ENCODE measurements around the gene RPL38.
A peak's percentile ranks its signal among the peaks of the same experiment; 100 is the strongest.

The RPL38 gene

DNA sequence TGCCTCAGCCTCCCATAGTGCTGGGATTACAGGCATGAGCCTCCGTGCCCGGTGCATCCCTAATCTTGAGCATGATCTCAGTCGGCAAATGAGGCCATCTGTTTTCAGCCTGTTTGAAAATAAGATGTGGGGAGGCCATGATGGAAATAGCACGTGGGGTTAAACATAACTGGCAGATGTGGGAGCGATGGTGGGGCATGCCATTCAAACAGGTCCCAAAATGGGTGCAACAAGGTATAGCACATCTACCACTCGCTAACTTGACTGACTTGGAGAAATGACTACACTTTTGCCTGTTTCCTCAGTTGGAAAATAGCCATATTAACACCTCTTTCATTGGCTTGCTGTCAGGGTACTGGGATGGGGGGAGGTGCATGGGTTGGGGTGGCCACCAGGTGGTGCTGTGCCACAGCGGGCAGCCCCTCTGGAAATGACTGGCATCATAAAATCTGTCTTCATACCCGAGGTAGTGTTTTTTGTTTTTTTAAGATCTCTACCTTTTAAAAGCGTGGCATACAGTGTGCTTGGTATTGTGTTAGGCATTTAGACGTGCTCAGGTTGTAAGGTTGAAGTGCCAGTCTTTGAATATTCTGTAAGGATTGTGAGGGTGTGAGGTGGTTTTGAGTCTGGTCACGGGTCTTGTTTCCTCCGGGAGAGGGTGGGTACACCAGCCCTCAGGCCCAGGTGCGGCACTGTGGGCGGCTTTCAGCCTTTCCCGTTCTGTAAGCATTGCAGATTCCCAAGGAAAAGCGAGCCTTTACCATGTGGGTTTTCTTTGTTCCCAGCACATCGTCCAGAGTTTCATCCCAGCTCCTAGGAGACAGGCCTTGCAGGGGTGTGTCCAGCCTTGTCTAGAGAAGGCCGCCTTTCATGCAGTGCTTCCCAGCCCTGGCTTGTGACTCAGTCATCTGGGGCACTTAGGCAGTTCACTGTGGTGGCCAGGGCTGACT is 7.0 kb downstream of the RPL38 start:
- peak; percentile 66 for TF ChIP-seq POLR2A (IDR thresholded peaks at IDR 0.05; ENCODE audit: low read length)
- no peak for TF ChIP-seq GATA1 (IDR thresholded peaks at IDR 0.05; ENCODE audit: low read depth, low read length)

DNA sequence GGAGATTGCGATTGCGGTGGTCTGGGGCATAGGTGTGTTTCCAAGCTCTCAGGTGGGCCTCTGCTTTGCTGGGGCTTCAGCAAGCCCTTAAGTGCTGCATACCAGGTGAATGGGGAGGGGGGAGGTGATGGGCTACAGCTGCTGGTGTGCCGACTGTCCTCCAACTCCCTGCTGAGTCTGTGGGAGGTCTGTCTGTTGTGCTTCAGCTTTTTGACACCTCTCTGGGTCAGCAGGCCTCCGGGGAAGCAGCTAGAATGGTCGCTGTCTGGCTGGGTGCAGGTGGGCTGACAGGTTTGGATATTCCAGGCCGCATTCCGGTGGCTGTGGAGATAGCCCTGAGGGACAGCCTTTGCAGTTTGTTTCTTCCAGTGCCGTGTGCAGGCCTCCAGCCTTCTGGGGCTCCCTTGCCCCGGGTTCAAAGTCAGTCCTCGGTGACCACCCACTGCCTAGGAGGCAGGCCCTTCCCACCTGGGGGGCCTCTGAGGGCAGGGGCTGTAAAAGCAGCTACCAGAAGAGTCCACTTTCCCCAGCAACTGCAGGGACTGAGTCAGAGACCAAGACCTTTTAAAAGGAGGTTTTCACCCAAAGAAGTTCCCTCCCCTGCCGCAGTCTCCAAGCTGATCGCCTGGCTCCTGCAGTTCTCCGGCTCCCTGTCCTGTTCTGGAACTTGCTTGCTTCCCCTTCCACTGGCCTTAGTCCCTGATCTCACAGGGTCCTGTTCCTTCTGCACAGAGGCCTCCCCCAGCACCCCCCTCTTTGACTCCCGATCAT is 7.8 kb downstream of the RPL38 start:
- DNase-seq, result peak in 1 of 2 experiments; percentile 40
- TF ChIP-seq GATA1 (IDR thresholded peaks at IDR 0.05; ENCODE audit: low read depth, low read length), result no peak
- no peak for TF ChIP-seq POLR2A (IDR thresholded peaks at IDR 0.05; ENCODE audit: low read length)

More for the DNA sequence above, 7.0 kb downstream of the RPL38 start:
- peak; percentile 78 to 89 for DNase-seq

DNA sequence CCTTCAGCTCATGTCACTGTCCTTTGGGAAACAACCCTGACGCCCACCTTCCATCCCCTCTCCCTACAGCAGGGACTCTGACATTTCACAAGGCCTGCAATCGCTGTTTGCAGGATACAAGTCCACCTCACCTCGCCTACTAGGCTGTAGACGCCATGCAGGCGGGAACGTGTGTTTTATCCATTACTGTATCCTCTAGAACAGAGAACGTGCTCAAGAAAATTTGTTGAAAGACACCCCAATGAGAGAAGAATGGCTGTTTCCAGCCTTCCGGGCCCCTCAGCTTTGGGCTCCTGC is 8.4 kb downstream of the RPL38 start:
- DNase-seq, result peak in 1 of 2 experiments; percentile 40
- TF ChIP-seq POLR2A (IDR thresholded peaks at IDR 0.05; ENCODE audit: low read length) (no peak), GATA1 (IDR thresholded peaks at IDR 0.05; ENCODE audit: low read depth, low read length) (no peak)

DNA sequence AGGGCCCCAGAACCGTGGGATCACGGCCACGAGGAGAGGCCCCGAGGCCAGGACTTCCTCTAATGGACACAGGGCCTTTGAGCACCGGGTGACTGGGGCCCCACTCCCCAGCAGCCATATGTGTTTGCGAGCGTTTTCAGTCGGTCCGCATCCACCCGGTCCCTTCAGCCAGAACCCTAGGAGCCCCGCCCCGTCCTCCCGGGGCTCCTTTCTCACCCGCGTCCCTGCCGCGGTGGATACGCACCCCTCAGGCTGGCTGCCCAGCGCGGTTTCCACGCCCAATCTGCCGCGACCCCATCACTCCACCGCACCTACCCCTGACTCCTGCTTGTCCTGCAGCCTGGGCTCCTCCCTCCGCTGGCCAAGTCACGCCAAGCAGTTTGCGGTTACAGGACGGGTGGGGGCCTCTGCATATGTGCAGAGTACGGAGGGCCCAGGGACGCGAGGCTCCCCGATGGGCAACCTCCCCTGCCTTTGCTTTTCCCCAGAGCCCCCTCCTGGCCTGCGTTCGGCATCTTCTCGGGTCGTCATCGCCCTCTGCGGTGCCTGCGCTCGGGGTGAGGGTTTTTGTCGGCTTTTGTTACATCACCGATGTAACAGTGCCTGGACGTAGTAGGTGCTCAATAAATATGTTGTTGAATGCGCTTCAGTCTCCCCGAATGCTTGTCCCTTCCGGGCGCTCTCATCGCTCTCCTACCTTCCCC is 8.9 kb downstream of the RPL38 start:
- no peak for TF ChIP-seq POLR2A (IDR thresholded peaks at IDR 0.05; ENCODE audit: low read length)
- no peak for TF ChIP-seq GATA1 (IDR thresholded peaks at IDR 0.05; ENCODE audit: low read depth, low read length)
- peak; percentile 63 to 72 for DNase-seq

DNA sequence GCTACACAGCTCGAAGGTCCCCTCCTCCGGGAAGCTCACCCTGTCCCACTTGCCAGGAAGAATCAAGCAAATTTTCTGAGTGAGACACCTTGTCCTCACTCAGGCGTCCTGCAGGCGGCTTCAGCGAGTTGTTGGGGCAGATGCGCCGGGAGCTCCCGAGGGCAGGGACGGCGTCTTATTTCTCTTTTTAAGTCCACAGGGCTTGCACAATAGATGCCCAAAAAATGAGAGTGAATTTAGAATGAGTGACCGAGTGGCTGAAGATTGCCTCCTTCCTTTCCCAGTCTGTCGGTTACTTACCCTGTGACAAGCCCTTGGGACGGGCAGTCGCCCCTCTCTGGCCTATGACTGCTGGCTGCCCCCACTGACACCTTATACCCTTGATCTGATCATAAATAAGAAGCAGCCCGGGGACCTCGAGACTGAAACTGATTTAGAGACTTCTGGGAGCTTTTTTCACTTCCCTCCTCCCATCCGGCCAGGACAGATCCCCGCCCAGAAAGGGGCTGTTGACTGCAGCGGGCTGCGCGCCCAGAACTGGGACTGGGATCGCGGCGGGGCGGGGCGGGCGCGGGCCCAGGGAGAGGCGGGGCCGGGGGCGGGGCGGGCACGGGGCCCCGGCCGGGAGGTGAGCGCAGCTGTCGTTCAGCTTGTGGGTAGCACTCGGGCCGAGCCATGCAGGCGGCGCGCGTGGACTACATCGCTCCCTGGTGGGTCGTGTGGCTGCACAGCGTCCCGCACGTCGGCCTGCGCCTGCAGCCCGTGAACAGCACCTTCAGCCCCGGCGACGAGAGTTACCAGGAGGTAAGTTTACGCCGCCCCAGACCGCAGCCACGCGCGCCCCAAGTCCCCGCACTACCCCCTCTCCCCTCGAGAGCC is 9.7 kb downstream of the RPL38 start, which contains the start of gene TTYH2:
Gene TTYH2, plus strand, starts transcription at position 659 of the 879 bp plus-strand sequence. Its CDS starts 17 bp downstream, at position 676.
- no peak for TF ChIP-seq GATA1 (IDR thresholded peaks at IDR 0.05; ENCODE audit: low read depth, low read length)
- peak; percentile 34 for TF ChIP-seq POLR2A (IDR thresholded peaks at IDR 0.05; ENCODE audit: low read length)
- DNase-seq, result peak; percentile 80 to 92

DNA sequence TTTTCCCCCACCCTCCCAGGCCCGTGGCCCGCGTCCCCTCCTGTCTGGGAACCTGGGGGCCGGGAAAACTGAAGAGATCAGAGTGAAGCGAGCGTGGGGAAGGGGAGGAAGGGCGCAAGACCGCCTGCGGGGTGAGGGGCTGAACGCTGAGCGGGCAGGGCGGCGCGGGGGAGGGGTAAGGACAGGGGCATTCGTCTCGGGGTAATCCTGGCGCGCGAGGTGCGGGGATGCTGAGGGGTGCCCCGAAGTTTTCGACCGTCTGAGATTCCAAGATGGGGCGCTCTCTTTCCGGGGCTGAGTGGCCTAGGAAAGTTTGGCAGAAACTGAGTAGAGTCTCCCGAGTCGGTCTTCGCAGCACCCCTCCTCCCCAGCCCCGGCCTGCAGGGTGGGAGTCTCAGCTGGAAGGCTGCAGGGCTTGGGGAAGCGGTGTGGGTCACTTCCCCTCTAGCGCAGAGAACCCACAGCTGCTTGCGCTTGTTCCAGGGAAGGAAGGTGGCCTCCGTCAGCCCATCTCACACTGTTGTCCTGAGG is 10.4 kb downstream of the RPL38 start:
- DNase-seq, result peak in 1 of 2 experiments; percentile 37
- no peak for TF ChIP-seq GATA1 (IDR thresholded peaks at IDR 0.05; ENCODE audit: low read depth, low read length)
- TF ChIP-seq POLR2A (IDR thresholded peaks at IDR 0.05; ENCODE audit: low read length), result no peak

DNA sequence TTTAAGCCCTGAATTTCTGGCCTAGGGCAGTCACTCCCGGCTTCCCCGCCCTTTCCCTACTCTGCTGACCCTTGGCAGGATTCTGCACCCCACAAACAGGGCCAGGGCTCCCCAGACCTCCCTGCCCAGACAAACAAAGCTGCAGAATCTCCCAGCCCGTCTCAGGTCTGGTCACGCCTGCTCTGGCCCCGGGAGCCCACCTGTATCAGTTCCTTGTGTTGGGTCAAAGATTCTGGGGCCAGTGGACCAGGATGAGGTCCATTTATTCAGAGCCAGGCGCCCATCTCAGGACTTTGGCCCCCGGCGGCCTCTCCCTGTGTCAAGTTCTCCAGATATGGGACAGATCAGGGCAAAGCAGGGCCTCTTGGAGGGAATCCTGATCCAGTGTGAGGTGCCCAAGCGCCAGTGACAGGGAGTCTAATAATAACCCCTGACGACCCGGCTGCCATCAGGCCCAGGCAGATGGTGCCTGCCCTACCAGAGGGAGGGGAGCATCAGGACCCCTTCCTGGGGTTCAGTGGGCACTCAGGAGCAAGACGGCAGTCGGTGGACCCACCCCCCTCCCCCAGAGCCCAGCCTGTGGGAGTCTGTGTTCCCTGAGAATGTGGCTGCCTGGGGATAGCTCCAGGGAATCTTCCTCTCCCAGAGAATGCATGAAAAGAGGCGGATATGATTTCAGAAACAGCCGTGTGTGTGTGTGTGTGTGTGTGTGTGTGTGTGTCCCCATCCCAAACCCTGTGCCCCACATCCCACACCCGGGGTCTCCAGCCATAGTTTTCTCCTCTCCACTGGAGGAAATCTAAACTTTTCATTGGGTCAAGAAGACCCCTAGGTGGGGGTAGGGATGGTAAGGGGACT is 11.2 kb downstream of the RPL38 start:
- no peak for TF ChIP-seq POLR2A (IDR thresholded peaks at IDR 0.05; ENCODE audit: low read length)
- no peak for DNase-seq

DNA sequence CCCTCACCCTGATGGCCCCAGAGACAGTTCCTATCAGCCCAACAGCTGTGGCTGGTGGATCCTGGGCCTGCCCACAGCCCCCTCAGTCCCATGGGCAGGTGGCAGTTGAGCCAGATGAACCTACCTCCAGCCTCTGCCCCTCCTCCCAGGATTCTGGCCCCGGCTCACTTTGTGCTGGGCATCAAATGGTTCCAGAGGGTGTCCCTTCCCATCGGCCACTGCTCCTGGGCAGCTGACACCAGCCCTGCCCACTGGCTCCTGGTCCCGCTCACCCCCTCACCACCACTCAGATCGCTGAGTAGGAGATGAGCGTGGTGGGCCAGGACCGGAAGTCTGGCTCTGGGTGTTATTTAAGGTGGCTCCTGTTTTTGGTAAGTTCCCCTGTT is 11.9 kb downstream of the RPL38 start:
- DNase-seq, result no peak
- no peak for TF ChIP-seq POLR2A (IDR thresholded peaks at IDR 0.05; ENCODE audit: low read length)
- no peak for TF ChIP-seq GATA1 (IDR thresholded peaks at IDR 0.05; ENCODE audit: low read depth, low read length)

DNA sequence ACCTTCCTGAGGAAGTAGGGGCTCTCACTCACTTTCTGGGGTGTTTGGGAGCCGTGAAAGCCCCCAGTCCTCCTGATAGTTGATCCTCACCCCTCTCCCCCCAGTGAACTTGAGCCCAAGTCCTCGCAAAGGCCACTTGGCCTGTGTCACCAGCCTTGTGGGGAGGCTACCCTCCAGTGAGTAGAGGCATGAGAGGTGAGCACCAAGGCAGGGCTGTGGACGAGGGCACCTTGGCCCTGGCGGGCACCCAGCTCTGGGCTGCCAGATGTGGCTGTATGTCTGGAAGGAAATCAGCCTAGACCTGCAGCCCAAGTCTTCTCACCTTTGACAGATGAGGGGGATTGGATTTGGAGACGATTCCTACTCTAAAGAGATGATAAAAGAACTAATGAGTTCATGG is 13.0 kb downstream of the RPL38 start:
- DNase-seq, result no peak
- no peak for TF ChIP-seq POLR2A (IDR thresholded peaks at IDR 0.05; ENCODE audit: low read length)
- no peak for TF ChIP-seq GATA1 (IDR thresholded peaks at IDR 0.05; ENCODE audit: low read depth, low read length)

DNA sequence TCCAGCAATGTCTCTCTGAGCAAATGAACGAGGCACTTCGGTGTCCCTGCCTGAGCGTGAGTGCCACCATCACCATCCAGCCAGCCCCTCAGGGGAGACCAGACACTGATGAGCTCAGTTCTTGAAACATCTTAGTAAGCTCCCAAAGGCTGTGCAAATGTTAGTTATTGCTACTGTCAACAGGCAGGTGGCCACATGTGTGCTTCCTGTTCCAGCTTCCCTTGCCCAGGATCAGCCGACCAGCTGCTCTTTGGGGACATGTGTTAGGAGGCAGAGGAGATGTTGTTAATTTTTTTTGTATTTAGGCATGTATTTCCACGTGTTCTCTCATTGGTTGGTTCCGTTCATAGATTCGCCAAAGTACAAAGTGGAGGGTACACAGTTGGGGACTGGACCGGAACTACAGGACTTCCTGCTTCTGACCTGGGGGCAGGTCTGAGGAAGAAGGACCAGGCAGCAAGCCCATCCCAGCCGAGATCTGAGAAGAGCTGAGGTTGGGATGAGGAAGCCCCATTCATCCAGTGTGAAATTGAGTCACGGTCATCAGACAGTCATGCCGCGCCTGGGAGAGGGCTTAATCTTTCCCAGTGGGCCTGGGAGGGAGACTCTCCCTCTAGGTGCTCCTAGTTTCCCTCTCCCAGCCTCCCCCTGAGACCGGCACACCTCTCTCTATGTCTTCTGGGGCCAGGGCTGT is 13.7 kb downstream of the RPL38 start:
- no peak for DNase-seq
- TF ChIP-seq GATA1 (IDR thresholded peaks at IDR 0.05; ENCODE audit: low read depth, low read length), result no peak
- TF ChIP-seq POLR2A (IDR thresholded peaks at IDR 0.05; ENCODE audit: low read length), result no peak

DNA sequence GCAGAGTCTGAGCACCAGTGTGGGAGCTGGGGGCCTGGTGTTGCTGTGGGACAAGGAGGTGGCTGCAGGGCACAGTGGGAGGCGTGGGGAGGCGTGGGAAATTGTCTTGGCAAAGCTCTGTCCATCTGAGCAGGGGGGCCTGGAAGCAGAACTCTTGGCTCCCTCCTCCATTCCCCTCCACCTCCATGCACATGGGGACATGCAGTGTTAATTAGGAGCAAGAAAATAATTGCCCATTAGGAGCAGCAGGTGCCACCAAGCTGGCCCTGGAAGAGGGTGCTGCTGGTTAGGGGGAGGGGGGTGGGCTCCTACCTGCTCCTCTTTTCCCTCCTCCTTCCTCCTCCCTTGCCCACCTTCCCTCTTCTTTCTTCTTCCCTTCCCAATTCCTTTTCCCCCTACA is 14.4 kb downstream of the RPL38 start:
- no peak for DNase-seq
- no peak for TF ChIP-seq GATA1 (IDR thresholded peaks at IDR 0.05; ENCODE audit: low read depth, low read length)
- no peak for TF ChIP-seq POLR2A (IDR thresholded peaks at IDR 0.05; ENCODE audit: low read length)
